ENCODE results near the gene ALS2. TPM values are rescaled to one million over a fixed set of nuclear protein-coding genes. Genes with fewer than 3 reads are reported as not detected.

ALS2 gene
- total and polyA plus RNA-seq, 2 donors (not counting 1 experiment from before 2014, with no cell fraction given): 1.4 to 16.7 TPM

DNA sequence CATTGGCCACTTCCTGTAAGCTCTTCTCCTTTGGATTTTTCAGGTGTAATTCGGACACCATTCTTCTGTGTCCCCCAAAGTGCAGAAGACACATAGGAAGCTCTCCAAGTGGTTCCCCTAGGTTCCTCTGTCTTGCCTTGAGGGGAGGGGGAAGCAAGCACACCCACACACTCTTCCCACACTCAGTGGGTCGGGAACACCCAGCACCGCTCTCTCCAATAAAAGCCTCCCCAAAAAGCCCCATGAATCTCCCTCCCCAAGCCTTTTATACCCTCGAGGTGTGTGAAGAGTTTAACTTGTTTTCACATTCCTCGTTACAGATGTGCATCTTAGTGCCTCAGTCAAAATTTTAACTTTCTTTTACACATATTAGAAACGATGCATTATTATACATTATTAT, 127.5 kb downstream of the ALS2 start:
- Histone ChIP-seq H2AFZ (ENCODE audit: insufficient read depth, low read depth, low read length, poor library complexity, severe bottlenecking) (no peak overlapping the region), H3K79me2 (ENCODE audit: control insufficient read depth, insufficient read depth, low read length) (no peaks in the 10 kb centered on the region), H3K4me1 (ENCODE audit: control insufficient read depth in 2 of 2, insufficient read depth in 2 of 2, low read length in 2 of 2) (no peaks in the 10 kb centered on the region), H3K9ac (ENCODE audit: low read length) (no peak overlapping the region), H3K36me3 (replicated peaks in 1 of 2; ENCODE audit: control extremely low read depth in 1 of 2, control insufficient read depth in 1 of 2, extremely low read depth in 1 of 2, insufficient read depth in 2 of 2, low read length in 1 of 2) (no peaks in the 10 kb centered on the region), H3K9me3 (ENCODE audit: control extremely low read depth in 1 of 3, control insufficient read depth in 2 of 3, insufficient read depth in 1 of 3, low read length in 2 of 3) (peaks cover 0 to 3% (median 0%) of the 10 kb centered on the region in 3 donors), H3K4me3 (ENCODE audit: control extremely low read depth in 1 of 5, extremely low read depth in 1 of 5, insufficient read depth in 1 of 5, low read depth in 2 of 5, low read length in 4 of 5) (no peak overlapping the region), H3K27me3 (replicated peaks in 1 of 4; ENCODE audit: control extremely low read depth in 1 of 4, control insufficient read depth in 3 of 4, insufficient read depth in 4 of 4, low read length in 3 of 4) (peaks cover 0 to 4% (median 0%) of the 10 kb centered on the region in 4 experiments), H3K27ac (ENCODE audit: low read length in 2 of 2) (no peak overlapping the region), H4K20me1 (ENCODE audit: control insufficient read depth, insufficient read depth, low read length, poor library complexity, severe bottlenecking) (no peaks in the 10 kb centered on the region), H3K4me2 (replicated peaks; ENCODE audit: low read depth, low read length, poor library complexity, severe bottlenecking) (no peak overlapping the region)
- H3K9me3 Mint-ChIP-seq (ENCODE audit: insufficient read depth): no peaks in the 10 kb centered on the region
- intact Hi-C loops (cut with micrococcal nuclease): no loop called here
- peaks cover 23% of the 10 kb centered on the region for H3K27me3 Mint-ChIP-seq
- ATAC-seq (ENCODE audit: low read depth): no peak
- H3K4me1 Mint-ChIP-seq: no peaks in the 10 kb centered on the region
- no peak overlapping the region for H3K4me3 Mint-ChIP-seq
- DNase-seq: no peak
- no peak overlapping the region for H3K27ac Mint-ChIP-seq
- no CpG with 5 or more reads among the region's 6 CpGs for WGBS (ENCODE audit: insufficient coverage)
- CTCF ChIA-PET: no interaction called here
- POLR2A ChIA-PET: no interaction called here
- no peak for TF ChIP-seq CTCF (IDR thresholded peaks at IDR 0.05)
- no peak for TF ChIP-seq EZH2 (IDR thresholded peaks at IDR 0.05; ENCODE audit: borderline replicate concordance, insufficient read depth, low read depth, low read length, poor library complexity, severe bottlenecking)

Small RNA genes within 50 kb of the gene (small RNA-seq; reads per million reads assigned to genes)
- gene RF00019 (ENCODE audit: insufficient read length, low read depth, low replicate concordance) (not detected), gene UBE2V1P11 (ENCODE audit: insufficient read length, low read depth, low replicate concordance) (not detected)

Other genes starting within 250 kb of the ALS2 start
- 3.6 and 4.2 TPM in 2 replicates for gene TMEM237, start 137.4 kb downstream of the ALS2 start, total RNA-seq
- 0.76 and 2.1 TPM in 2 replicates for gene TMEM237, start 137.4 kb downstream of the ALS2 start, polyA plus RNA-seq
- not detected in 2 replicates for gene MPP4, start 82.3 kb downstream of the ALS2 start, total RNA-seq
- gene MPP4, start 82.3 kb downstream of the ALS2 start, polyA plus RNA-seq: not detected in 2 replicates
- not detected in 2 replicates for gene CDK15, start 25.6 kb upstream of the ALS2 start, total RNA-seq
- gene CDK15, start 25.6 kb upstream of the ALS2 start, polyA plus RNA-seq: not detected in 2 replicates

Measured in B cell (primary cell).